Mesendoderm (in vitro differentiated cells): ENCODE measurements around the gene UBE2D2.
"Not testable (repeated sequence)": the region's sequence is repeated elsewhere in the genome, so short reads cannot be mapped to it uniquely, and the experiment has no call there.

Experiments
- DNase-seq: peaks from one replicate; pipeline ENCODE4 v3.0.0; 2013
- H2AK5ac ChIP-seq: 2 replicates; pipeline ENCODE4 v1.6.1; 2013; ENCODE audit warnings: low read length, inconsistent platforms
- H2BK120ac ChIP-seq: 2 replicates; pipeline ENCODE4 v1.6.1; 2013; ENCODE audit warnings: low read depth, mild to moderate bottlenecking, low read length, moderate library complexity, mixed read lengths
- H2BK15ac ChIP-seq: replicated peaks from 2 replicates; pipeline ENCODE4 v1.6.1; 2013; ENCODE audit warnings: low read depth, mild to moderate bottlenecking, moderate library complexity
- H2BK5ac ChIP-seq: 2 replicates; pipeline ENCODE4 v1.6.1; 2013; ENCODE audit warnings: low read length, inconsistent platforms
- H3K18ac ChIP-seq: 2 replicates; pipeline ENCODE4 v1.6.1; 2013; ENCODE audit warnings: mild to moderate bottlenecking, low read length, mixed read lengths
- H3K23ac ChIP-seq: one replicate; pipeline ENCODE4 v1.6.1; 2013; ENCODE audit warnings: low read length
- H3K27ac ChIP-seq: 2 replicates; pipeline ENCODE4 v1.5.1; 2013; ENCODE audit warnings: low read depth, mild to moderate bottlenecking, inconsistent platforms, low read length, moderate library complexity
- H3K27me3 ChIP-seq: 2 replicates; pipeline ENCODE4 v1.6.1; 2013; ENCODE audit warnings: low read length, control low read depth, mild to moderate bottlenecking, inconsistent platforms; ENCODE audit not compliant: insufficient read depth, poor library complexity
- H3K36me3 ChIP-seq: 2 replicates; pipeline ENCODE4 v1.6.1; 2013; ENCODE audit warnings: low read length, inconsistent platforms; ENCODE audit not compliant: control insufficient read depth, insufficient read depth
- H3K4ac ChIP-seq: one replicate; pipeline ENCODE4 v1.6.1; 2013; ENCODE audit warnings: low read depth, mild to moderate bottlenecking, low read length, moderate library complexity
- H3K4me1 ChIP-seq: 2 replicates; pipeline ENCODE4 v1.6.1; 2013; ENCODE audit warnings: low read depth, low read length, inconsistent platforms; ENCODE audit not compliant: control insufficient read depth
- H3K4me2 ChIP-seq: 2 replicates; pipeline ENCODE4 v1.6.1; 2013; ENCODE audit warnings: low read length
- H3K4me3 ChIP-seq: 2 replicates; pipeline ENCODE4 v1.5.1; 2013; ENCODE audit warnings: mild to moderate bottlenecking, low read length
- H3K56ac ChIP-seq: one replicate; pipeline ENCODE4 v1.6.1; 2013; ENCODE audit warnings: low read length
- H3K79me1 ChIP-seq: 2 replicates; pipeline ENCODE4 v1.6.1; 2013; ENCODE audit warnings: low read length, inconsistent platforms
- H3K79me2 ChIP-seq: 2 replicates; pipeline ENCODE4 v1.6.1; 2013; ENCODE audit warnings: mild to moderate bottlenecking, low read length; ENCODE audit not compliant: control insufficient read depth, insufficient read depth
- H3K9ac ChIP-seq: 2 replicates; pipeline ENCODE4 v1.6.1; 2013; ENCODE audit warnings: low read length, inconsistent platforms
- H4K5ac ChIP-seq: one replicate; pipeline ENCODE4 v1.6.1; 2013; ENCODE audit warnings: low read length
- H4K8ac ChIP-seq: one replicate; pipeline ENCODE4 v1.6.1; 2013; ENCODE audit warnings: low read depth, mild to moderate bottlenecking, control low read depth, low read length, moderate library complexity
- WGBS: extraction: QIAGEN DNeasy Blood & Tissue Kit; methylation state at CpG from one replicate; pipeline ENCODE4 v1.1.7; 2013; ENCODE audit warnings: low lambda C conversion rate, missing lambda C conversion rate; ENCODE audit not compliant: insufficient coverage; ENCODE audit errors: extremely low coverage; 5-methylcytosine and 5-hydroxymethylcytosine counted together

The UBE2D2 gene

GRCh38 chr5:139543423-139543991 is 17.6 kb upstream of the UBE2D2 start:
- H3K27ac ChIP-seq: no peak overlapping the region
- no peak overlapping the region for H2BK15ac ChIP-seq
- peak overlapping the region; percentile 61 for H3K9ac ChIP-seq
- peak; percentile 84 for DNase-seq
- no peaks in the 10 kb centered on the region for H3K79me2 ChIP-seq
- H3K4me3 ChIP-seq: no peak overlapping the region
- H3K56ac ChIP-seq: peak overlapping the region; percentile 75
- peaks cover 3% of the 10 kb centered on the region for H3K4me1 ChIP-seq
- H3K36me3 ChIP-seq: no peaks in the 10 kb centered on the region
- H3K79me1 ChIP-seq: no peaks in the 10 kb centered on the region
- no peak overlapping the region for H2AK5ac ChIP-seq
- no peak overlapping the region for H4K8ac ChIP-seq
- no peak overlapping the region for H2BK120ac ChIP-seq
- H2BK5ac ChIP-seq: no peak overlapping the region
- peak overlapping the region; percentile 39 for H4K5ac ChIP-seq
- H3K4me2 ChIP-seq: peak overlapping the region; percentile 68
- H3K18ac ChIP-seq: no peak overlapping the region
- H3K4ac ChIP-seq: no peak overlapping the region
- H3K27me3 ChIP-seq: no peaks in the 10 kb centered on the region
- WGBS: no CpG with 5 or more reads among the region's 24 CpGs
- no peak overlapping the region for H3K23ac ChIP-seq

- H3K9ac ChIP-seq, H3K36me3 ChIP-seq, H3K4me1 ChIP-seq, H3K56ac ChIP-seq, H2BK15ac ChIP-seq, H4K8ac ChIP-seq, H4K5ac ChIP-seq, H3K79me1 ChIP-seq, H3K4ac ChIP-seq, H2BK5ac ChIP-seq, H2AK5ac ChIP-seq, H3K23ac ChIP-seq, H3K4me2 ChIP-seq, H3K79me2 ChIP-seq, H3K4me3 ChIP-seq, H3K18ac ChIP-seq, DNase-seq, H3K27ac ChIP-seq, H3K27me3 ChIP-seq, H2BK120ac ChIP-seq: not testable (repeated sequence)
- WGBS: no CpG with 5 or more reads among the region's 6 CpGs
These were observed 14.5 kb upstream of the UBE2D2 start for GRCh38 chr5:139546593-139546992.

- H3K27me3 ChIP-seq: no peaks in the 10 kb centered on the region
- no peaks in the 10 kb centered on the region for H3K79me2 ChIP-seq
- H3K36me3 ChIP-seq: no peaks in the 10 kb centered on the region
- no peak overlapping the region for H4K5ac ChIP-seq
- no peak for DNase-seq
- H4K8ac ChIP-seq: no peak overlapping the region
- H2BK15ac ChIP-seq: no peak overlapping the region
- H3K56ac ChIP-seq: no peak overlapping the region
- H3K27ac ChIP-seq: no peak overlapping the region
- no peak overlapping the region for H3K4me3 ChIP-seq
- H3K4ac ChIP-seq: no peak overlapping the region
- no peak overlapping the region for H3K23ac ChIP-seq
- WGBS: no CpG with 5 or more reads among the region's 49 CpGs
- H3K79me1 ChIP-seq: no peaks in the 10 kb centered on the region
- no peak overlapping the region for H2BK120ac ChIP-seq
- no peak overlapping the region for H2AK5ac ChIP-seq
- no peak overlapping the region for H3K4me2 ChIP-seq
- no peak overlapping the region for H3K9ac ChIP-seq
- H3K18ac ChIP-seq: no peak overlapping the region
- no peak overlapping the region for H2BK5ac ChIP-seq
- H3K4me1 ChIP-seq: no peaks in the 10 kb centered on the region
These were observed 11.8 kb upstream of the UBE2D2 start for GRCh38 chr5:139549162-139549894.

- not testable (repeated sequence) for DNase-seq, H3K18ac ChIP-seq, H4K8ac ChIP-seq, H2BK120ac ChIP-seq, H2BK5ac ChIP-seq, H3K4me2 ChIP-seq, H3K79me1 ChIP-seq, H3K56ac ChIP-seq, H3K36me3 ChIP-seq, H3K27ac ChIP-seq, H4K5ac ChIP-seq, H3K4ac ChIP-seq, H3K9ac ChIP-seq, H3K4me3 ChIP-seq, H3K27me3 ChIP-seq, H3K79me2 ChIP-seq, H3K23ac ChIP-seq, H2AK5ac ChIP-seq, H3K4me1 ChIP-seq, H2BK15ac ChIP-seq
- no CpG with 5 or more reads among the region's 12 CpGs for WGBS
These were observed 10.9 kb upstream of the UBE2D2 start for GRCh38 chr5:139550051-139550872.

GRCh38 chr5:139551191-139551889 is 9.8 kb upstream of the UBE2D2 start:
- H3K9ac ChIP-seq: no peak overlapping the region
- no peak overlapping the region for H3K4me2 ChIP-seq
- no peak overlapping the region for H3K23ac ChIP-seq
- H3K18ac ChIP-seq: no peak overlapping the region
- no CpG with 5 or more reads among the region's 2 CpGs for WGBS
- no peaks in the 10 kb centered on the region for H3K27me3 ChIP-seq
- no peak overlapping the region for H3K27ac ChIP-seq
- H2BK15ac ChIP-seq: no peak overlapping the region
- no peak overlapping the region for H3K4me3 ChIP-seq
- no peaks in the 10 kb centered on the region for H3K79me1 ChIP-seq
- H3K79me2 ChIP-seq: no peaks in the 10 kb centered on the region
- H3K36me3 ChIP-seq: no peaks in the 10 kb centered on the region
- H4K5ac ChIP-seq: no peak overlapping the region
- no peak overlapping the region for H2BK120ac ChIP-seq
- no peaks in the 10 kb centered on the region for H3K4me1 ChIP-seq
- H2BK5ac ChIP-seq: no peak overlapping the region
- no peak overlapping the region for H2AK5ac ChIP-seq
- no peak for DNase-seq
- no peak overlapping the region for H4K8ac ChIP-seq
- no peak overlapping the region for H3K4ac ChIP-seq
- no peak overlapping the region for H3K56ac ChIP-seq
